K562 (cell line): Measurements from ENCODE around the gene ZBTB48. TPM values are rescaled to one million over a fixed set of nuclear protein-coding genes. Genes with fewer than 3 reads are reported as not detected.

Experiments used
- ATAC-seq: fragments of 200-7000 bp; cut with Tn5 transposase; 3 replicates; pipeline ENCODE4 v1.9.1; 2020; ENCODE audit warnings: moderate library complexity
- BruUV-seq: library from RNA; stranded (reverse); fragments of 400-500 nt; replicated peaks from 2 replicates; lab custom pipeline; 2021; lab: Mats Ljungman, UMichigan
- CTCF ChIA-PET: fragments of 300-600 bp; formaldehyde crosslinking; extraction: SDS; loops from one replicate; lab custom pipeline; 2021; ENCODE audit warnings: low intra/inter-chr PET ratio; lab: Yijun Ruan, JAX
- POLR2A ChIA-PET: fragments of 300-600, 350-650 bp; sonication (Branson Sonifier 250); formaldehyde crosslinking; extraction: SDS; loops from one replicate; lab custom pipeline; 2021; ENCODE audit warnings: antibody characterized with exemption, inconsistent platforms; lab: Yijun Ruan, JAX
- DNase-seq, 4 experiments: peaks; one replicate each; pipeline versions ENCODE4 v3.0.0 to v3.0.0-alpha.2; 2011 to 2018; ENCODE audit warnings: low spot score in 3 of 4, mixed read lengths in 3 of 4; ENCODE audit errors: extremely low read depth in 1 of 4
- FAIRE-seq: peaks from 2 replicates; lab custom pipeline; 2011; peaks lifted over from hg19 to GRCh38; lab: Jason Lieb, UNC
- H2AFZ ChIP-seq: 2 replicates; pipeline ENCODE4 v1.6.0; 2011; ENCODE audit warnings: low read depth, low read length, control low read depth, inconsistent platforms
- H3K27ac ChIP-seq: fragments of 200-600 bp; 3 replicates; pipeline ENCODE4 v1.8.0; 2011; ENCODE audit warnings: low read depth, mild to moderate bottlenecking, control low read depth, inconsistent platforms, low read length, moderate library complexity, mixed read lengths; ENCODE audit errors: extremely low read depth
- H3K27me3 ChIP-seq, 2 experiments: fragments of 300-600 bp in 1 of 2; 2 replicates in 1 of 2; 3 replicates in 1 of 2; pipeline versions ENCODE4 v1.6.0 to v1.8.0; 2011; ENCODE audit warnings: inconsistent platforms in 2 of 2, low read length in 2 of 2, mild to moderate bottlenecking in 1 of 2, mixed read lengths in 1 of 2, moderate library complexity in 1 of 2; ENCODE audit not compliant: control insufficient read depth in 2 of 2, insufficient read depth in 2 of 2
- H3K36me3 ChIP-seq: fragments of 300-600 bp; 3 replicates; pipeline ENCODE4 v1.8.0; 2011; ENCODE audit warnings: mild to moderate bottlenecking, low read length, inconsistent platforms; ENCODE audit not compliant: control insufficient read depth, insufficient read depth
- H3K4me1 ChIP-seq, 2 experiments: fragments of 200-600 bp in 1 of 2; replicated peaks in 1 of 2; 2 replicates in 1 of 2; 3 replicates in 1 of 2; pipeline versions ENCODE4 v1.5.1 to v1.8.0; 2011; ENCODE audit warnings: inconsistent platforms in 2 of 2, low read length in 2 of 2, mild to moderate bottlenecking in 1 of 2, mixed read lengths in 1 of 2, moderate library complexity in 1 of 2; ENCODE audit not compliant: control insufficient read depth in 2 of 2, insufficient read depth in 2 of 2
- H3K4me2 ChIP-seq: 2 replicates; pipeline ENCODE4 v1.6.1; 2011; ENCODE audit warnings: low read length, control low read depth, inconsistent platforms, mixed read lengths; ENCODE audit not compliant: insufficient read depth
- H3K4me3 ChIP-seq: fragments of 200-600 bp; sonication (generic), shearing (Covaris generic); 2 replicates; pipeline ENCODE4 v1.5.1; 2016; ENCODE audit warnings: control low read depth, inconsistent platforms
- H3K79me2 ChIP-seq: fragments of 200-600 bp; 3 replicates; pipeline ENCODE4 v1.8.0; 2011; ENCODE audit warnings: low read length, inconsistent platforms; ENCODE audit not compliant: control insufficient read depth, insufficient read depth
- H3K9ac ChIP-seq, 2 experiments: 2 replicates each; pipeline versions ENCODE4 v1.6.0 to v1.6.1; 2011; ENCODE audit warnings: low read depth in 2 of 2, low read length in 2 of 2, control low read depth in 1 of 2, inconsistent platforms in 1 of 2, mild to moderate bottlenecking in 1 of 2, mixed read lengths in 1 of 2; ENCODE audit not compliant: insufficient read depth in 1 of 2
- H3K9me1 ChIP-seq: one replicate; pipeline ENCODE4 v1.6.0; 2011; ENCODE audit warnings: inconsistent platforms, mild to moderate bottlenecking, low read length, moderate library complexity; ENCODE audit not compliant: control insufficient read depth, insufficient read depth
- H3K9me3 ChIP-seq: replicated peaks from 2 replicates; pipeline ENCODE4 v1.5.1; 2011; ENCODE audit warnings: low read depth, low read length, inconsistent platforms; ENCODE audit not compliant: control insufficient read depth, insufficient read depth
- H4K20me1 ChIP-seq: replicated peaks from 2 replicates; pipeline ENCODE4 v1.6.1; 2011; ENCODE audit warnings: low read length, inconsistent platforms, mixed read lengths; ENCODE audit not compliant: control insufficient read depth, insufficient read depth
- GATA2 ChIP-seq: sonication (generic); formaldehyde crosslinking; IDR thresholded peaks from 2 replicates; pipeline ENCODE4 v1.4.0; 2020; ENCODE audit warnings: mild to moderate bottlenecking, missing genetic modification reagents
- POLR2A ChIP-seq: fragments of 450-650 bp; conservative IDR thresholded peaks from 2 replicates; pipeline ENCODE4 v1.6.1; 2016
- POLR2AphosphoS5 ChIP-seq: IDR thresholded peaks from 2 replicates; pipeline ENCODE4 v1.6.1; 2011; ENCODE audit warnings: mild to moderate bottlenecking, low read depth, low read length, moderate library complexity; ENCODE audit not compliant: control insufficient read depth, insufficient read depth
- SOX6 ChIP-seq: fragments of 450-650 bp; IDR thresholded peaks from 2 replicates; pipeline ENCODE4 v1.6.1; 2014; ENCODE audit warnings: mild to moderate bottlenecking
- TCF7L2 ChIP-seq: fragments of 150-350 bp; IDR thresholded peaks from 2 replicates; pipeline ENCODE4 v1.6.1; 2016; ENCODE audit warnings: low read depth, mild to moderate bottlenecking, low read length, moderate library complexity
- TOE1 ChIP-seq, 2 experiments: fragments of 450-650 bp in 1 of 2; sonication (generic) in 1 of 2; formaldehyde crosslinking in 1 of 2; IDR thresholded peaks; 2 replicates each; pipeline versions ENCODE4 v1.7.1 to v1.8.0; 2016 to 2022; ENCODE audit warnings: borderline replicate concordance in 2 of 2, mild to moderate bottlenecking in 2 of 2, antibody characterized with exemption in 1 of 2, inconsistent platforms in 1 of 2, low read depth in 1 of 2, missing genetic modification reagents in 1 of 2, moderate library complexity in 1 of 2
- ZNF586 ChIP-seq: fragments of 450-650 bp; formaldehyde crosslinking; conservative IDR thresholded peaks from 2 replicates; pipeline ENCODE4 v1.4.0; 2020; ENCODE audit warnings: mild to moderate bottlenecking, moderate library complexity
- WGBS: fragments of 100-300 bp; shearing (Covaris generic); methylation state at CpG from one replicate; pipeline ENCODE4 v1.1.6; 2016; ENCODE audit warnings: low coverage, mixed read lengths; ENCODE audit not compliant: insufficient coverage; ENCODE audit errors: missing lambda C conversion rate; 5-methylcytosine and 5-hydroxymethylcytosine counted together
- in situ Hi-C: fragments of 300-500 bp; cut with MboI; formaldehyde crosslinking; loops from 4 replicates; pipeline ENCODE4 v1.15.0; 2018; ENCODE audit warnings: inconsistent platforms, mixed read lengths
- intact Hi-C: fragments of 100-400 bp; cut with micrococcal nuclease; formaldehyde crosslinking; loops from 2 replicates; pipeline ENCODE4 v1.14.2; 2022
- polyA plus RNA-seq, 8 experiments: library from polyadenylated mRNA; depleted of rRNA in 4 of 8; stranded (reverse) in 5 of 8; unstranded in 3 of 8; fragments of >200 nt; fragmentation: Nextera tagmentation in 2 of 8; fragmentation: Illumina TruSeq in 1 of 8; extraction: Ambion mirVana in 2 of 8; extraction: Trizol in 1 of 8; gene quantifications; 2 replicates each; pipeline versions ENCODE4 v1.2.1 to v1.2.3, GENCODE V29; 2011 to 2014; ENCODE audit warnings: inconsistent platforms in 1 of 8, missing spikeins in 1 of 8
- total RNA-seq, 7 experiments: library from RNA; depleted of rRNA in 6 of 7; stranded (reverse); fragments of >200 nt in 6 of 7; fragmentation: Illumina TruSeq in 2 of 7; extraction: Trizol in 2 of 7; gene quantifications; 2 replicates each; pipeline versions ENCODE4 v1.2.1 to v1.2.3, GENCODE V29; 2011 to 2021; ENCODE audit warnings: low replicate concordance in 1 of 7

The ZBTB48 gene
- total and polyA plus RNA-seq, 9 of the 15 experiments (the other 6 are each of a cell fraction or from before 2014, with no cell fraction given), result 1.9 to 66.9 (median 29.5) TPM

- peaks cover 98% of the 10 kb centered on the region for H3K36me3 ChIP-seq
- no peak for TF ChIP-seq ZNF586 (CRISPR knock-in tag)
- TF ChIP-seq POLR2AphosphoS5, result 0 out of 2 replicates have a peak, but pooled peaks have one; percentile 27
- 0 out of 2 replicates have a peak, but pooled peaks have one; percentile 26 for TF ChIP-seq GATA2 (CRISPR knock-in tag)
- TF ChIP-seq TOE1 (IDR thresholded peaks at IDR 0.05; ENCODE audit: borderline replicate concordance), result no peak
- TF ChIP-seq TOE1 (CRISPR knock-in tag; IDR thresholded peaks at IDR 0.05; ENCODE audit: borderline replicate concordance, low read depth), result no peak
- no peak for TF ChIP-seq SOX6
- no peak for TF ChIP-seq TCF7L2
- peak; percentile 15; the same call in 1 of the 2 replicates for TF ChIP-seq POLR2A
- TF ChIP-seq, all 486 proteins: peak for 3
- in situ Hi-C loops (no loop called here), intact Hi-C loops (no loop called here)
- H3K4me1 ChIP-seq, result peaks cover 7 to 51% of the 10 kb centered on the region in 2 experiments; a peak in 4 of 5 replicates
- FAIRE-seq (peak; percentile 46), DNase-seq (no peak), ATAC-seq (no peak)
- peaks cover 15% of the 10 kb centered on the region for H3K9me1 ChIP-seq
- POLR2A ChIA-PET, result interaction anchor here (0.6 to 13.4 kb wide), 9 partner anchors 10 to 83 kb away, joined by 3 to 221 read pairs (median 4); partner anchors contain the start of genes KLHL21, NOL9 and ZBTB48
- peak overlapping the region in 1 of 2 experiments; percentile 31; a peak in 1 of 4 replicates for H3K9ac ChIP-seq
- peaks cover 28% of the 10 kb centered on the region for H4K20me1 ChIP-seq
- BruUV-seq, result no TSS peak
- no peak overlapping the region for H2AFZ ChIP-seq
- no peaks in the 10 kb centered on the region for H3K27me3 ChIP-seq
- CTCF ChIA-PET, result no interaction called here
- no peak overlapping the region; the same call in 2 of the 3 replicates for H3K27ac ChIP-seq
- H3K79me2 ChIP-seq, result peaks cover 9% of the 10 kb centered on the region; the same call in 1 of the 3 replicates
- no peak overlapping the region for H3K4me2 ChIP-seq
- H3K9me3 ChIP-seq, result no peaks in the 10 kb centered on the region
- H3K4me3 ChIP-seq, result no peak overlapping the region
- WGBS, result 78% methylated on average over 7 of the region's 7 CpGs
Measured at GRCh38 chr1:6590046-6590445, 10.3 kb downstream of the ZBTB48 start.
